ENCODE results near the gene VPS18.

The VPS18 gene

DNA sequence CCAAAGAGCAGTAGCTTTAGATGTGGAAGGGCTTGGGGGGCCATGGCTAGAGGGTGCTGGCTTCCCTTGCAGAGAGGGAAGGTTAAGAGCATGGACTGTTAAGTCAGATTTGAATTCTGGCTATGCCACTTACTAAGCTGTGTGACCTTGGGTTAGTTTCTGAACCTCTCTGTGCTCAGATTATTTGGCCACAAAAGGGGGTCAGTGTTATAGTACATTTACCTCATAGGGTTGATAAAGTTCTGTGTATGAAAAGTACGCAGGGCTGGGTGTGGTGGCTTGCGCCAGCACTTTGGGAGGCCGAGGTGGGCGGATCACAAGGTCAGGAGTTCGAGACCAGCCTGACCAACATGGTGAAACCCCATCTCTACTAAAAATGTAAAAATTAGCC lies 6.8 kb downstream of the VPS18 start:
- H3K4me2 ChIP-seq (ENCODE audit: low read length, poor library complexity, severe bottlenecking) = no peak overlapping the region
- H3K23ac ChIP-seq (ENCODE audit: low read length in 2 of 2) = peak overlapping the region in 1 of 2 experiments; percentile 54
- peaks cover 59 to 74% of the 10 kb centered on the region in 2 experiments for H3K36me3 ChIP-seq (ENCODE audit: control insufficient read depth in 1 of 2, insufficient read depth in 2 of 2, low read depth in 1 of 2, low read length in 2 of 2)
- H3K4me1 ChIP-seq (ENCODE audit: control insufficient read depth, insufficient read depth, low read depth, low read length) = peaks cover 17% of the 10 kb centered on the region
- no peak overlapping the region for H3K9ac ChIP-seq (ENCODE audit: low read length)
- no peaks in the 10 kb centered on the region for H3K9me3 ChIP-seq (ENCODE audit: control insufficient read depth, low read length)
- H3K4ac ChIP-seq (ENCODE audit: low read depth in 1 of 2, low read length in 2 of 2) = no peak overlapping the region
- no peak overlapping the region for H3K14ac ChIP-seq (ENCODE audit: low read length in 2 of 2)
- H2AK5ac ChIP-seq (ENCODE audit: low read length, severe bottlenecking) = no peak overlapping the region
- no peak overlapping the region for H4K91ac ChIP-seq (ENCODE audit: low read length)
- no peak overlapping the region for H3K27ac ChIP-seq (ENCODE audit: low read length, poor library complexity, severe bottlenecking)
- no peaks in the 10 kb centered on the region for H3K27me3 ChIP-seq (ENCODE audit: control insufficient read depth in 1 of 2, insufficient read depth in 1 of 2, low read length in 2 of 2)
- H4K8ac ChIP-seq (ENCODE audit: low read length) = no peak overlapping the region
- H2BK12ac ChIP-seq (ENCODE audit: low read length in 2 of 2) = no peak overlapping the region
- DNase-seq = no peak
- H2BK5ac ChIP-seq (ENCODE audit: low read depth, low read length, poor library complexity, severe bottlenecking) = no peak overlapping the region
- WGBS = 80% methylated on average over 5 of the region's 5 CpGs
- no peak overlapping the region for H2AFZ ChIP-seq (ENCODE audit: low read depth, low read length)
- H3K4me3 ChIP-seq (ENCODE audit: insufficient read depth in 1 of 2, low read depth in 1 of 2, low read length in 2 of 2) = no peak overlapping the region
- H2BK15ac ChIP-seq (ENCODE audit: low read depth, poor library complexity, severe bottlenecking) = no peak overlapping the region
- H3K79me1 ChIP-seq (replicated peaks; ENCODE audit: low read length, poor library complexity, severe bottlenecking) = peaks cover 23% of the 10 kb centered on the region
- no peak overlapping the region for H3K18ac ChIP-seq (ENCODE audit: low read depth in 1 of 2, low read length in 2 of 2)
- no peak overlapping the region for H2BK120ac ChIP-seq (ENCODE audit: low read depth, low read length)

DNA sequence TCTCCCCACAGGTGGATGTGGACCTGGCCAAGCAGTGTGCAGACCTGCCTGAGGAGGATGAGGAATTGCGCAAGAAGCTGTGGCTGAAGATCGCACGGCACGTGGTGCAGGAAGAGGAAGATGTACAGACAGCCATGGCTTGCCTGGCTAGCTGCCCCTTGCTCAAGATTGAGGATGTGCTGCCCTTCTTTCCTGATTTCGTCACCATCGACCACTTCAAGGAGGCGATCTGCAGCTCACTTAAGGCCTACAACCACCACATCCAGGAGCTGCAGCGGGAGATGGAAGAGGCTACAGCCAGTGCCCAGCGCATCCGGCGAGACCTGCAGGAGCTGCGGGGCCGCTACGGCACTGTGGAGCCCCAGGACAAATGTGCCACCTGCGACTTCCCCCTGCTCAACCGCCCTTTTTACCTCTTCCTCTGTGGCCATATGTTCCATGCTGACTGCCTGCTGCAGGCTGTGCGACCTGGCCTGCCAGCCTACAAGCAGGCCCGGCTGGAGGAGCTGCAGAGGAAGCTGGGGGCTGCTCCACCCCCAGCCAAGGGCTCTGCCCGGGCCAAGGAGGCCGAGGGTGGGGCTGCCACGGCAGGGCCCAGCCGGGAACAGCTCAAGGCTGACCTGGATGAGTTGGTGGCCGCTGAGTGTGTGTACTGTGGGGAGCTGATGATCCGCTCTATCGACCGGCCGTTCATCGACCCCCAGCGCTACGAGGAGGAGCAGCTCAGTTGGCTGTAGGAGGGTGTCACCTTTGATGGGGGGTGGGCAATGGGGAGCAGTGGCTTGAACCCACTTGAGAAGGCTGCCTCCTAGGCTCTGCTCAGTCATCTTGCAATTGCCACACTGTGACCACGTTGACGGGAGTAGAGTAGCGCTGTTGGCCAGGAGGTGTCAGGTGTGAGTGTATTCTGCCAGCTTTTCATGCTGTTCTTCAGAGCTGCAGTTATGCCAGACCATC lies 8.6 kb downstream of the VPS18 start:
- no peak overlapping the region for H2BK15ac ChIP-seq (ENCODE audit: low read depth, poor library complexity, severe bottlenecking)
- H3K4me3 ChIP-seq (ENCODE audit: insufficient read depth in 1 of 2, low read depth in 1 of 2, low read length in 2 of 2) = no peak overlapping the region
- H4K8ac ChIP-seq (ENCODE audit: low read length) = no peak overlapping the region
- no peak overlapping the region for H3K23ac ChIP-seq (ENCODE audit: low read length in 2 of 2)
- peak; percentile 57 for DNase-seq
- no peak overlapping the region for H3K27ac ChIP-seq (ENCODE audit: low read length, poor library complexity, severe bottlenecking)
- H2BK5ac ChIP-seq (ENCODE audit: low read depth, low read length, poor library complexity, severe bottlenecking) = no peak overlapping the region
- no peak overlapping the region for H2AK5ac ChIP-seq (ENCODE audit: low read length, severe bottlenecking)
- no peak overlapping the region for H3K14ac ChIP-seq (ENCODE audit: low read length in 2 of 2)
- peak overlapping the region; percentile 10 for H4K91ac ChIP-seq (ENCODE audit: low read length)
- H3K4me2 ChIP-seq (ENCODE audit: low read length, poor library complexity, severe bottlenecking) = no peak overlapping the region
- H3K18ac ChIP-seq (ENCODE audit: low read depth in 1 of 2, low read length in 2 of 2) = peak overlapping the region in 1 of 2 experiments; percentile 48
- no peak overlapping the region for H2BK120ac ChIP-seq (ENCODE audit: low read depth, low read length)
- WGBS = 93% methylated on average over 33 of the region's 33 CpGs
- no peak overlapping the region for H2AFZ ChIP-seq (ENCODE audit: low read depth, low read length)
- no peaks in the 10 kb centered on the region for H3K27me3 ChIP-seq (ENCODE audit: control insufficient read depth in 1 of 2, insufficient read depth in 1 of 2, low read length in 2 of 2)
- no peak overlapping the region for H3K4ac ChIP-seq (ENCODE audit: low read depth in 1 of 2, low read length in 2 of 2)
- no peak overlapping the region for H3K9ac ChIP-seq (ENCODE audit: low read length)
- peaks cover 22% of the 10 kb centered on the region for H3K79me1 ChIP-seq (replicated peaks; ENCODE audit: low read length, poor library complexity, severe bottlenecking)
- peaks cover 52 to 58% of the 10 kb centered on the region in 2 experiments for H3K36me3 ChIP-seq (ENCODE audit: control insufficient read depth in 1 of 2, insufficient read depth in 2 of 2, low read depth in 1 of 2, low read length in 2 of 2)
- H3K9me3 ChIP-seq (ENCODE audit: control insufficient read depth, low read length) = no peaks in the 10 kb centered on the region
- H2BK12ac ChIP-seq (ENCODE audit: low read length in 2 of 2) = no peak overlapping the region
- peaks cover 33% of the 10 kb centered on the region for H3K4me1 ChIP-seq (ENCODE audit: control insufficient read depth, insufficient read depth, low read depth, low read length)

- no peak for DNase-seq
- no peak overlapping the region for H2BK120ac ChIP-seq (ENCODE audit: low read depth, low read length)
- no peaks in the 10 kb centered on the region for H3K9me3 ChIP-seq (ENCODE audit: control insufficient read depth, low read length)
- H3K79me1 ChIP-seq (replicated peaks; ENCODE audit: low read length, poor library complexity, severe bottlenecking) = peaks cover 9% of the 10 kb centered on the region
- H3K4ac ChIP-seq (ENCODE audit: low read depth in 1 of 2, low read length in 2 of 2) = no peak overlapping the region
- H2BK15ac ChIP-seq (ENCODE audit: low read depth, poor library complexity, severe bottlenecking) = no peak overlapping the region
- H2BK5ac ChIP-seq (ENCODE audit: low read depth, low read length, poor library complexity, severe bottlenecking) = no peak overlapping the region
- H3K9ac ChIP-seq (ENCODE audit: low read length) = no peak overlapping the region
- H2AFZ ChIP-seq (ENCODE audit: low read depth, low read length) = no peak overlapping the region
- peaks cover 43% of the 10 kb centered on the region in 2 experiments for H3K36me3 ChIP-seq (ENCODE audit: control insufficient read depth in 1 of 2, insufficient read depth in 2 of 2, low read depth in 1 of 2, low read length in 2 of 2)
- no peak overlapping the region for H3K23ac ChIP-seq (ENCODE audit: low read length in 2 of 2)
- no peak overlapping the region for H3K27ac ChIP-seq (ENCODE audit: low read length, poor library complexity, severe bottlenecking)
- WGBS = 92% methylated on average over 7 of the region's 7 CpGs
- H4K91ac ChIP-seq (ENCODE audit: low read length) = no peak overlapping the region
- no peak overlapping the region for H3K4me3 ChIP-seq (ENCODE audit: insufficient read depth in 1 of 2, low read depth in 1 of 2, low read length in 2 of 2)
- no peaks in the 10 kb centered on the region for H3K27me3 ChIP-seq (ENCODE audit: control insufficient read depth in 1 of 2, insufficient read depth in 1 of 2, low read length in 2 of 2)
- H2AK5ac ChIP-seq (ENCODE audit: low read length, severe bottlenecking) = no peak overlapping the region
- no peak overlapping the region for H4K8ac ChIP-seq (ENCODE audit: low read length)
- H3K4me2 ChIP-seq (ENCODE audit: low read length, poor library complexity, severe bottlenecking) = no peak overlapping the region
- no peak overlapping the region for H3K18ac ChIP-seq (ENCODE audit: low read depth in 1 of 2, low read length in 2 of 2)
- H3K4me1 ChIP-seq (ENCODE audit: control insufficient read depth, insufficient read depth, low read depth, low read length) = peaks cover 37% of the 10 kb centered on the region
- H2BK12ac ChIP-seq (ENCODE audit: low read length in 2 of 2) = no peak overlapping the region
- no peak overlapping the region for H3K14ac ChIP-seq (ENCODE audit: low read length in 2 of 2)
Observed at GRCh38 chr15:40904552-40905201, 10.4 kb downstream of the VPS18 start.

Data from mesenchymal stem cell (in vitro differentiated cells and primary cell).